ENCODE measurements around the gene NOC2L.

The NOC2L gene

GRCh38 chr1:903721-904271 is 55.3 kb downstream of the NOC2L start:
- Histone ChIP-seq H3K4me3 (ENCODE audit: low read length) (no peak overlapping the region), H3K9me2 (replicated peaks; ENCODE audit: insufficient read depth, low read length) (no peaks in the 10 kb centered on the region), H4K20me1 (ENCODE audit: insufficient read depth, low read length) (no peaks in the 10 kb centered on the region), H3K27ac (ENCODE audit: low read length) (no peak overlapping the region), H3K36me3 (replicated peaks; ENCODE audit: insufficient read depth, low read length) (no peaks in the 10 kb centered on the region), H2AFZ (ENCODE audit: low read length) (no peak overlapping the region), H3K27me3 (replicated peaks; ENCODE audit: insufficient read depth, low read length) (peaks cover 84% of the 10 kb centered on the region), H3K79me2 (ENCODE audit: low read length) (no peaks in the 10 kb centered on the region), H3K4me1 (ENCODE audit: low read length) (no peaks in the 10 kb centered on the region), H3K9me3 (replicated peaks; ENCODE audit: insufficient read depth, low read length) (no peaks in the 10 kb centered on the region), H3K9ac (ENCODE audit: low read length) (no peak overlapping the region), H3K4me2 (ENCODE audit: low read depth, low read length) (no peak overlapping the region), H3F3A (ENCODE audit: insufficient read depth, low read length) (no peaks in the 10 kb centered on the region)
- TF ChIP-seq EZH2phosphoT487 (IDR thresholded peaks at IDR 0.05; ENCODE audit: low read length) (no peak), EZH2 (optimal IDR thresholded peaks at IDR 0.05; ENCODE audit: low read depth, low read length) (no peak), CTCF (IDR thresholded peaks at IDR 0.05; ENCODE audit: low read length) (no peak)
- no peak for DNase-seq

- H2AFZ ChIP-seq (ENCODE audit: low read length), result no peak overlapping the region
- no peaks in the 10 kb centered on the region for H3K79me2 ChIP-seq (ENCODE audit: low read length)
- no peak for DNase-seq
- TF ChIP-seq CTCF (IDR thresholded peaks at IDR 0.05; ENCODE audit: low read length) (no peak), EZH2 (optimal IDR thresholded peaks at IDR 0.05; ENCODE audit: low read depth, low read length) (no peak), EZH2phosphoT487 (IDR thresholded peaks at IDR 0.05; ENCODE audit: low read length) (no peak)
- H3F3A ChIP-seq (ENCODE audit: insufficient read depth, low read length), result no peaks in the 10 kb centered on the region
- H3K27me3 ChIP-seq (replicated peaks; ENCODE audit: insufficient read depth, low read length), result peaks cover 89% of the 10 kb centered on the region
- H4K20me1 ChIP-seq (ENCODE audit: insufficient read depth, low read length), result no peaks in the 10 kb centered on the region
- no peaks in the 10 kb centered on the region for H3K9me3 ChIP-seq (replicated peaks; ENCODE audit: insufficient read depth, low read length)
- H3K27ac ChIP-seq (ENCODE audit: low read length), result no peak overlapping the region
- H3K36me3 ChIP-seq (replicated peaks; ENCODE audit: insufficient read depth, low read length), result no peaks in the 10 kb centered on the region
- H3K9ac ChIP-seq (ENCODE audit: low read length), result no peak overlapping the region
- H3K4me1 ChIP-seq (ENCODE audit: low read length), result no peaks in the 10 kb centered on the region
- H3K9me2 ChIP-seq (replicated peaks; ENCODE audit: insufficient read depth, low read length), result no peaks in the 10 kb centered on the region
- H3K4me2 ChIP-seq (ENCODE audit: low read depth, low read length), result no peak overlapping the region
- H3K4me3 ChIP-seq (ENCODE audit: low read length), result no peak overlapping the region
Observed at GRCh38 chr1:903305-903704, 55.8 kb downstream of the NOC2L start.

- DNase-seq, result no peak
- Histone ChIP-seq H3K9me3 (replicated peaks; ENCODE audit: insufficient read depth, low read length) (no peaks in the 10 kb centered on the region), H3F3A (ENCODE audit: insufficient read depth, low read length) (no peaks in the 10 kb centered on the region), H3K79me2 (ENCODE audit: low read length) (no peaks in the 10 kb centered on the region), H3K4me1 (ENCODE audit: low read length) (no peaks in the 10 kb centered on the region), H2AFZ (ENCODE audit: low read length) (no peak overlapping the region), H3K4me2 (ENCODE audit: low read depth, low read length) (no peak overlapping the region), H3K27ac (ENCODE audit: low read length) (no peak overlapping the region), H3K4me3 (ENCODE audit: low read length) (no peak overlapping the region), H3K9ac (ENCODE audit: low read length) (no peak overlapping the region), H3K36me3 (replicated peaks; ENCODE audit: insufficient read depth, low read length) (no peaks in the 10 kb centered on the region), H3K27me3 (replicated peaks; ENCODE audit: insufficient read depth, low read length) (peaks cover 89% of the 10 kb centered on the region), H4K20me1 (ENCODE audit: insufficient read depth, low read length) (no peaks in the 10 kb centered on the region), H3K9me2 (replicated peaks; ENCODE audit: insufficient read depth, low read length) (no peaks in the 10 kb centered on the region)
- TF ChIP-seq EZH2phosphoT487 (IDR thresholded peaks at IDR 0.05; ENCODE audit: low read length), result no peak
- TF ChIP-seq EZH2 (optimal IDR thresholded peaks at IDR 0.05; ENCODE audit: low read depth, low read length), result no peak
- no peak for TF ChIP-seq CTCF (IDR thresholded peaks at IDR 0.05; ENCODE audit: low read length)
Observed at GRCh38 chr1:902802-903201, 56.3 kb downstream of the NOC2L start.
